Measurements from ENCODE around the gene CLPTM1L.

CLPTM1L gene

DNA sequence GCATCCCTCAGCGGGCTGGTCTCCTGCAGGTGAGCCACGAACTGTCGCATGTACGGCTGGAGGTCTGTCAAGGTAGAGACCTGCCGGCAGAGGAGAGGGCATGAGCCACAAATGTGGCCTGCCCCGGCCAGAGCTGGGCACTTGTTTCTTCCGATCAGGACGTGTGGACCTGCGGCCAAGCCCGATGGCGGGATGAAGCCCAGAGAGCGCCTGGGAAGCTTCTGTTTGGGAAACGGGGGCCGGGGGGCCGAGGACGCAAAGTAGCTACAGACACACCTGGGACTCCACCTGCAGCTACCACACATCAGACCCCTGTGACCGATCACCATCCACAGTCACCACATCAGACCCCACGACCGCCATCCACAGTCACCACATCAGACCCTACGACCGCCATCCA lies 72.7 kb downstream of the CLPTM1L start:
- H3K4me3 ChIP-seq (replicated peaks; ENCODE audit: low read depth, low read length) = no peak overlapping the region
- TF ChIP-seq, protein P1, sequence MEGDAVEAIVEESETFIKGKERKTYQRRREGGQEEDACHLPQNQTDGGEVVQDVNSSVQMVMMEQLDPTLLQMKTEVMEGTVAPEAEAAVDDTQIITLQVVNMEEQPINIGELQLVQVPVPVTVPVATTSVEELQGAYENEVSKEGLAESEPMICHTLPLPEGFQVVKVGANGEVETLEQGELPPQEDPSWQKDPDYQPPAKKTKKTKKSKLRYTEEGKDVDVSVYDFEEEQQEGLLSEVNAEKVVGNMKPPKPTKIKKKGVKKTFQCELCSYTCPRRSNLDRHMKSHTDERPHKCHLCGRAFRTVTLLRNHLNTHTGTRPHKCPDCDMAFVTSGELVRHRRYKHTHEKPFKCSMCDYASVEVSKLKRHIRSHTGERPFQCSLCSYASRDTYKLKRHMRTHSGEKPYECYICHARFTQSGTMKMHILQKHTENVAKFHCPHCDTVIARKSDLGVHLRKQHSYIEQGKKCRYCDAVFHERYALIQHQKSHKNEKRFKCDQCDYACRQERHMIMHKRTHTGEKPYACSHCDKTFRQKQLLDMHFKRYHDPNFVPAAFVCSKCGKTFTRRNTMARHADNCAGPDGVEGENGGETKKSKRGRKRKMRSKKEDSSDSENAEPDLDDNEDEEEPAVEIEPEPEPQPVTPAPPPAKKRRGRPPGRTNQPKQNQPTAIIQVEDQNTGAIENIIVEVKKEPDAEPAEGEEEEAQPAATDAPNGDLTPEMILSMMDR (IDR thresholded peaks at IDR 0.05; ENCODE audit: low read length, missing control alignments) = no peak
- no peak for DNase-seq (ENCODE audit: low read depth)

DNA sequence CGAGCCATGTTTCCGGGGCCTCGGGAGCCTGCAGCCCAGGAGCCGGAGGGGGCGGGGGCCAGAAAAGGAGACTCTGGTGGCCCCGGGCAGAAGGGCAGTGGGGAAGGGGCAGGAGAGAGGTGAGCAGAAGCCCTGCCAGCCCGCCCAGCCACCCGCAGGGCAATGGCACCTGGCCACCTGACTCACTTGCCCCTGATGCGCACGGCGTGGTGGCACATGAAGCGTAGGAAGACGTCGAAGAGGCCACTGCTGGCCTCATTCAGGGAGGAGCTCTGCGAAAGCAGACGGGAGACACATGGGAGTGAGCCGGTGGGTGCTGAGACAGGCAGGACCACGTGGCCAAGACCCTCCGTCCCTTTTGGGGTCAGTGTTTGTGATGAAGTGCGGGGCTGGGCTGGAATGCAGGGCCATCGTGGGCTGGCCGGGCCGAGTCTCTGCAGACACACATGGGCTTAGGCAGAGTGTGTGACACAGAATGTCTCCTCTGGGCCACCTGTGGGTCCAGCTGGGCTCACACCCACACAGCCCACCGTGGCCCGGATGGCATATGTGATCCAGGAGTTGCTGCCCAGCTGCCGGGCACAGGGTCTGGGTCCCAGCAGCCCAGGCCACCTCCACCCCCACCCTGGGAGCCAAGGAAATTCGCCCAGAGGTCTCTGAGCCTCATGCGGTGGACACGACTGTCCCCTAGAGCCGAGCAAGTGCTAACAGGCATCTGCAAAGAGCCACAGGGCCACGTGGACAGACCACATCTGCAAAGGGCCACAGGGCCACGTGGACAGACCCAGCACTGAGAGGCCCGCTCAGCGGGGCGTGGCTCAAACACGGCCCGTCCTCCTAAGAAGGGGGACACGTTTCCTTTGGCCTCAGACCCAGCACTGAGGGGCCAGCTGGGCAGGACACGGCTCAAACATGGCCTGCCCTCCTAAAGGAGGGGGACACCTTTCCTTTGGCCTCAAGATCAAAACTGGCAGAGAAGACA lies 73.7 kb downstream of the CLPTM1L start:
- TF ChIP-seq, protein P1 (IDR thresholded peaks at IDR 0.05; ENCODE audit: low read length, missing control alignments) = no peak
- H3K4me3 ChIP-seq (replicated peaks; ENCODE audit: low read depth, low read length) = no peak overlapping the region
- no peak for DNase-seq (ENCODE audit: low read depth)

DNA sequence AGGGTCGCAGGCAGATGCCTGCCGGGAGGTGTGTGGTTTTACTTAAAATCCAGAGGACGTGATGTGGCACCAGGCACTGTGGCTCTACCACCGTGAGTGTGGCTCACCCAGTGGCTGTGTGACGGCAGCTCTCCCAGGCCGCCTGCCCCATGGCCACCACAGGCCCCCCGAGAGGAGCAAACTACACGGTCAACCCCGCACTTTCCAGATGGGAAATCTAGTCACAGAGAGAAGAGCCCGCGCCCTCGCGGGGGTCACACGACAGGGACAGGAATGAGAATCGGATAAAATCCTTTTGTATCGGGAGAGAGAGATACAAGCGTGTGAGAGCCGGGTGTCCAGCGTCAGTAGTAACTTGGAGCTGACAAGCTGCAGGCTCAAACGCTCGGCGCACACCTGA lies 74.5 kb downstream of the CLPTM1L start:
- TF ChIP-seq, protein P1 (IDR thresholded peaks at IDR 0.05; ENCODE audit: low read length, missing control alignments) = no peak

DNA sequence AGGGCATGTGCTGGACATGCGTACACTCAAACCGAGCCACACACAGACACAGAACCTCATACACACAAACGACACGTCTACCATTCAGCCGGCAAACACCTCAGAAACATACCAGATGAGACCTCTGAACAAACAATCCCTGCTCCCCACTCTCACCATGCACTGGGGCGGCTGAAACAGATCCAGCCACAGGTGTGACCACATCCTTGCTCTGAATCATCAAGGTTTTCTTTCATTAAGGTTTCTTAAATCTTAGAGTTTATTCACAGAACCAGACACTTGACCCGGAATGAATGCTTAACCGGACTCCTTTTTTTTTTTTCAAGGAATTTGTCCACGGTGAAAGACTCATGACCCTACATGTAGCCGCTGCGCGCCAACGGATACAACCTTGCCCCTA lies 76.2 kb downstream of the CLPTM1L start:
- no peak for DNase-seq (ENCODE audit: low read depth)
- H3K4me3 ChIP-seq (replicated peaks; ENCODE audit: low read depth, low read length) = no peak overlapping the region
- TF ChIP-seq, protein P1 (IDR thresholded peaks at IDR 0.05; ENCODE audit: low read length, missing control alignments) = no peak

More for the DNA sequence above, 74.5 kb downstream of the CLPTM1L start:
- no peak for DNase-seq (ENCODE audit: low read depth)
- no peak overlapping the region for H3K4me3 ChIP-seq (replicated peaks; ENCODE audit: low read depth, low read length)

DNA sequence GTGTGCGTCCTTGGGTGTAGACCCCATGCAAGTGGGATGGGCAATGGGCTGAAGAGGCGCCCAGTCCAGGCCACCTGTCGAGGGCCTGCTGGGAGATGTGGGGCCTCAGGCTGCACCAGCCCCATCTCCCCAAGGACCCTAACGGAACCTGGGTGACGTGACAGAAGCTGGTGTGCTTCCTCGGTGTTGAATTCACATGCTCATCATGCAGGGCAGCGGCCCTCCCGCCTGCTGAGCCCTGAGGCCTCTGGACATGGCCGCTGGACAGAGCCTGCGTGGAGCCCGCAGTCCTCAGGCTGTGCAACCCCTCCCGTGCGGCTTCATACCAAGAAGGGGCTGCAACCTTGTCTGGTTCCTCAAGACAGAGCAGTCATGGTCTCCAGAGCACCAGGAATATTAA lies 76.8 kb downstream of the CLPTM1L start:
- no peak overlapping the region for H3K4me3 ChIP-seq (replicated peaks; ENCODE audit: low read depth, low read length)
- TF ChIP-seq, protein P1 (IDR thresholded peaks at IDR 0.05; ENCODE audit: low read length, missing control alignments) = no peak
- DNase-seq (ENCODE audit: low read depth) = no peak
